ENCODE measurements around the gene CEP112. TPM values are rescaled to one million over a fixed set of nuclear protein-coding genes. Genes with fewer than 3 reads are reported as not detected.

Gene CEP112
- total and polyA plus RNA-seq, 10 of the 15 experiments (the other 5 are each of a cell fraction or from before 2014, with no cell fraction given): 0.11 to 3.8 (median 0.32) TPM; not detected in 1

- in situ Hi-C loops (cut with MboI): no loop called here
- H3K36me3 ChIP-seq (ENCODE audit: control insufficient read depth in 2 of 2, insufficient read depth in 2 of 2, low read length in 1 of 2): no peaks in the 10 kb centered on the region
- no TSS peak for BruUV-seq (replicated peaks)
- ATAC-seq (peak; percentile 63), DNase-seq (ENCODE audit: low read depth, low spot score) (no peak), FAIRE-seq (no peak)
- intact Hi-C loops (cut with micrococcal nuclease; ENCODE audit: unreplicated experiment): no loop called here
- no peak overlapping the region for H3K4me3 ChIP-seq
- H3K79me2 ChIP-seq (ENCODE audit: control insufficient read depth, insufficient read depth, low read length): no peaks in the 10 kb centered on the region
- H4K20me1 ChIP-seq (ENCODE audit: control insufficient read depth, insufficient read depth): no peaks in the 10 kb centered on the region
- no peaks in the 10 kb centered on the region; a peak in 1 of 4 replicates for H3K27me3 ChIP-seq (replicated peaks in 1 of 2; ENCODE audit: control insufficient read depth in 2 of 2, insufficient read depth in 2 of 2, low read length in 1 of 2)
- ChIA-PET RAD21 (ENCODE audit: unreplicated experiment) (no interaction called here), SMC1A (ENCODE audit: uncharacterized antibody, unreplicated experiment) (no interaction called here), POLR2A (no interaction called here), CTCF (no interaction called here)
- 3% methylated on average over 2 of the region's 2 CpGs for WGBS (ENCODE audit: insufficient coverage, insufficient replicate concordance, low lambda C conversion rate, missing lambda C conversion rate)
- H3K9ac ChIP-seq (ENCODE audit: control insufficient read depth, insufficient read depth, low read length): no peak overlapping the region
- no peak overlapping the region for H2AFZ ChIP-seq (ENCODE audit: control insufficient read depth, low read depth, low read length)
- H3K9me3 ChIP-seq (replicated peaks; ENCODE audit: control insufficient read depth, insufficient read depth, low read length): no peaks in the 10 kb centered on the region; the same call in 2 of the 3 replicates
- no peaks in the 10 kb centered on the region for H3K4me1 ChIP-seq (ENCODE audit: control insufficient read depth, insufficient read depth, low read length)
- H3K27ac ChIP-seq (ENCODE audit: control insufficient read depth, insufficient read depth): no peak overlapping the region
- no peak overlapping the region for H3K4me2 ChIP-seq (ENCODE audit: control insufficient read depth, insufficient read depth)
- TF ChIP-seq STAT1 (conservative IDR thresholded peaks at IDR 0.05) (no peak), CBX5 (IDR thresholded peaks at IDR 0.05; ENCODE audit: low read depth) (no peak), NR2C1 (IDR thresholded peaks at IDR 0.05) (no peak), PKNOX1 (IDR thresholded peaks at IDR 0.05) (no peak), FOXM1 (IDR thresholded peaks at IDR 0.05; ENCODE audit: low read depth, low read length) (no peak), CEBPB (IDR thresholded peaks at IDR 0.05; ENCODE audit: borderline replicate concordance in 1 of 2, low read depth in 2 of 2, low read length in 2 of 2) (no peak), NR2C2 (IDR thresholded peaks at IDR 0.05; ENCODE audit: borderline replicate concordance, control insufficient read depth, insufficient read length, low read depth) (no peak), SMARCA5 (IDR thresholded peaks at IDR 0.05) (no peak), NFIC (IDR thresholded peaks at IDR 0.05; ENCODE audit: low read depth, low read length) (no peak), RCOR1 (conservative IDR thresholded peaks at IDR 0.05; ENCODE audit: low read depth, low read length) (no peak), FOXK2 (IDR thresholded peaks at IDR 0.05) (no peak), SMC3 (IDR thresholded peaks at IDR 0.05; ENCODE audit: borderline replicate concordance, low read length) (no peak), KAT2A (conservative IDR thresholded peaks at IDR 0.05; ENCODE audit: control insufficient read depth, low read depth, low read length) (no peak), SPI1 (IDR thresholded peaks at IDR 0.05; ENCODE audit: borderline replicate concordance, insufficient read depth, low read depth, low read length) (no peak), POLR2AphosphoS5 (IDR thresholded peaks at IDR 0.05; ENCODE audit: low read length) (no peak)
Observed at GRCh38 chr17:65601881-65602280, 590.1 kb downstream of the CEP112 start.

All from GM12878 (cell line).